H1 (cell line): Measurements from ENCODE around the gene PCSK4. TPM values are rescaled to one million over a fixed set of nuclear protein-coding genes. Genes with fewer than 3 reads are reported as not detected.

ENCODE experiments used
- CTCF ChIA-PET: fragments of 300-600 bp; sonication (Branson Sonifier 250); formaldehyde crosslinking; loops from one replicate; lab custom pipeline; 2021; ENCODE audit not compliant: partially characterized antibody; lab: Charles Lee
- POLR2A ChIA-PET: fragments of 300-600 bp; sonication (Branson Sonifier 250); formaldehyde crosslinking; loops from one replicate; lab custom pipeline; 2021; ENCODE audit warnings: inconsistent platforms; ENCODE audit not compliant: partially characterized antibody; lab: Charles Lee
- DNase-seq, 2 experiments: peaks; one replicate each; pipeline versions ENCODE4 v3.0.0 to v3.0.0-alpha.2; 2010 to 2022; ENCODE audit warnings: low spot score in 2 of 2, low read depth in 1 of 2, mixed read lengths in 1 of 2
- FAIRE-seq: peaks from 2 replicates; lab custom pipeline; 2011; peaks lifted over from hg19 to GRCh38; lab: Jason Lieb, UNC
- H2AFZ ChIP-seq: 2 replicates; pipeline ENCODE4 v1.8.1; 2012; ENCODE audit warnings: low read length, inconsistent platforms
- H2AK5ac ChIP-seq: 2 replicates; pipeline ENCODE4 v1.6.1; 2013; ENCODE audit warnings: low read depth, low read length
- H2BK120ac ChIP-seq: replicated peaks from 2 replicates; pipeline ENCODE3; 2013; ENCODE audit warnings: low read depth, low read length, inconsistent platforms
- H2BK12ac ChIP-seq: 2 replicates; pipeline ENCODE4 v1.6.1; 2013; ENCODE audit warnings: low read depth, low read length
- H2BK15ac ChIP-seq: 2 replicates; pipeline ENCODE4 v1.6.1; 2013; ENCODE audit warnings: low read length
- H2BK20ac ChIP-seq: 2 replicates; pipeline ENCODE4 v1.6.1; 2013; ENCODE audit warnings: low read length
- H2BK5ac ChIP-seq: 2 replicates; pipeline ENCODE4 v1.6.1; 2013; ENCODE audit warnings: low read depth, low read length
- H3K14ac ChIP-seq: 2 replicates; pipeline ENCODE4 v1.6.1; 2013; ENCODE audit warnings: inconsistent platforms; ENCODE audit not compliant: insufficient read length
- H3K18ac ChIP-seq: 2 replicates; pipeline ENCODE4 v1.6.1; 2013; ENCODE audit warnings: low read length; ENCODE audit errors: extremely low read depth
- H3K23ac ChIP-seq: 2 replicates; pipeline ENCODE4 v1.6.1; 2013; ENCODE audit warnings: inconsistent platforms; ENCODE audit not compliant: insufficient read length
- H3K23me2 ChIP-seq: 2 replicates; pipeline ENCODE4 v1.6.1; 2013; ENCODE audit warnings: low read depth, low read length
- H3K27ac ChIP-seq: 2 replicates; pipeline ENCODE4 v1.6.1; 2011; ENCODE audit warnings: low read depth, low read length, inconsistent platforms
- H3K27me3 ChIP-seq, 4 experiments: replicated peaks in 1 of 4; 1 replicate in 1 of 4; 2 replicates in 3 of 4; pipeline versions ENCODE4 v1.6.1 to v1.8.1; 2011 to 2013; ENCODE audit warnings: low read length in 3 of 4, mild to moderate bottlenecking in 3 of 4, inconsistent platforms in 2 of 4, mixed read lengths in 2 of 4, moderate library complexity in 1 of 4; ENCODE audit not compliant: control insufficient read depth in 3 of 4, insufficient read depth in 3 of 4; ENCODE audit errors: extremely low read depth in 1 of 4
- H3K36me3 ChIP-seq, 4 experiments: 2 replicates each; pipeline versions ENCODE4 v1.6.1 to v1.8.1; 2011 to 2013; ENCODE audit warnings: mild to moderate bottlenecking in 4 of 4, low read length in 3 of 4, moderate library complexity in 2 of 4, control low read depth in 1 of 4, inconsistent platforms in 1 of 4; ENCODE audit not compliant: insufficient read depth in 4 of 4, control insufficient read depth in 2 of 4
- H3K4ac ChIP-seq: replicated peaks from 2 replicates; pipeline ENCODE3; 2013; ENCODE audit warnings: low read length, low read depth, mixed read lengths, inconsistent platforms; ENCODE audit not compliant: insufficient read length
- H3K4me1 ChIP-seq, 4 experiments: replicated peaks in 1 of 4; 1 replicate in 1 of 4; 2 replicates in 3 of 4; pipeline versions ENCODE4 v1.6.1 to v1.8.1; 2011 to 2013; ENCODE audit warnings: low read length in 3 of 4, inconsistent platforms in 2 of 4, mixed read lengths in 1 of 4; ENCODE audit not compliant: insufficient read depth in 4 of 4, control insufficient read depth in 3 of 4
- H3K4me2 ChIP-seq, 2 experiments: 2 replicates each; pipeline versions ENCODE4 v1.6.1 to v1.8.1; 2011 to 2013; ENCODE audit warnings: low read depth in 2 of 2, low read length in 2 of 2, control low read depth in 1 of 2, inconsistent platforms in 1 of 2, mild to moderate bottlenecking in 1 of 2; ENCODE audit not compliant: insufficient read depth in 1 of 2
- H3K4me3 ChIP-seq, 4 experiments: fragments of 200-600, 300-600 bp in 1 of 4; sonication (generic), shearing (Covaris generic), sonication (Bioruptor Twin) in 1 of 4; 2 replicates each; pipeline versions ENCODE4 v1.5.1 to v1.8.1; 2011 to 2016; ENCODE audit warnings: low read length in 4 of 4, low read depth in 3 of 4, control low read depth in 2 of 4, inconsistent platforms in 2 of 4, mild to moderate bottlenecking in 2 of 4, mixed read lengths in 1 of 4, moderate library complexity in 1 of 4; ENCODE audit not compliant: insufficient read depth in 2 of 4; ENCODE audit errors: extremely low read depth in 1 of 4
- H3K56ac ChIP-seq: replicated peaks from 2 replicates; pipeline ENCODE3; 2013; ENCODE audit warnings: low read depth, mild to moderate bottlenecking, mixed read lengths, low read length, inconsistent platforms; ENCODE audit not compliant: insufficient read length
- H3K79me1 ChIP-seq: 2 replicates; pipeline ENCODE4 v1.6.1; 2013; ENCODE audit warnings: low read depth, low read length, control low read depth
- H3K79me2 ChIP-seq, 2 experiments: 2 replicates each; pipeline versions ENCODE4 v1.6.1 to v1.8.1; 2012 to 2013; ENCODE audit warnings: low read length in 2 of 2, mild to moderate bottlenecking in 2 of 2, inconsistent platforms in 1 of 2; ENCODE audit not compliant: insufficient read depth in 2 of 2, control insufficient read depth in 1 of 2
- H3K9ac ChIP-seq, 4 experiments: replicated peaks in 1 of 4; 1 replicate in 1 of 4; 2 replicates in 3 of 4; pipeline versions ENCODE4 v1.6.1 to v1.8.1; 2011 to 2013; ENCODE audit warnings: low read depth in 3 of 4, low read length in 3 of 4, control low read depth in 2 of 4, mild to moderate bottlenecking in 2 of 4, moderate library complexity in 2 of 4, inconsistent platforms in 1 of 4; ENCODE audit errors: extremely low read depth in 1 of 4
- H3K9me3 ChIP-seq, 2 experiments: 2 replicates each; pipeline versions ENCODE4 v1.6.1 to v1.8.1; 2012 to 2013; ENCODE audit warnings: mild to moderate bottlenecking in 2 of 2, moderate library complexity in 2 of 2, control low read depth in 1 of 2, inconsistent platforms in 1 of 2, low read depth in 1 of 2, low read length in 1 of 2, mixed read lengths in 1 of 2; ENCODE audit not compliant: insufficient read depth in 2 of 2
- H4K20me1 ChIP-seq, 2 experiments: replicated peaks in 1 of 2; 2 replicates each; pipeline versions ENCODE3 to v1.8.1; 2011 to 2013; ENCODE audit warnings: inconsistent platforms in 2 of 2, low read length in 2 of 2, mild to moderate bottlenecking in 1 of 2; ENCODE audit not compliant: insufficient read depth in 2 of 2, control insufficient read depth in 1 of 2
- H4K5ac ChIP-seq: 2 replicates; pipeline ENCODE4 v1.6.1; 2013; ENCODE audit warnings: low read length, low read depth, mixed read lengths, inconsistent platforms; ENCODE audit not compliant: insufficient read length
- H4K8ac ChIP-seq: 2 replicates; pipeline ENCODE4 v1.8.0; 2013; ENCODE audit warnings: mild to moderate bottlenecking, moderate library complexity, low read length, inconsistent platforms; ENCODE audit not compliant: insufficient read depth; ENCODE audit errors: extremely low read depth
- H4K91ac ChIP-seq: replicated peaks from 2 replicates; pipeline ENCODE3; 2013; ENCODE audit warnings: low read length, mixed read lengths, inconsistent platforms; ENCODE audit not compliant: insufficient read length
- BRCA1 ChIP-seq: IDR thresholded peaks from 2 replicates; pipeline ENCODE4 v1.6.1; 2012; ENCODE audit warnings: low read depth, low read length, improper control_type of control experiment
- EGR1 ChIP-seq: IDR thresholded peaks from 2 replicates; pipeline ENCODE4 v1.6.1; 2011; ENCODE audit warnings: low read depth, low read length, borderline replicate concordance
- JUND ChIP-seq: IDR thresholded peaks from 2 replicates; pipeline ENCODE4 v1.6.1; 2011; ENCODE audit warnings: mild to moderate bottlenecking, improper control_type of control experiment, low read length
- MAFK ChIP-seq: IDR thresholded peaks from 2 replicates; pipeline ENCODE4 v1.6.1; 2012; ENCODE audit warnings: low read depth, mild to moderate bottlenecking, improper control_type of control experiment, low read length
- NRF1 ChIP-seq: IDR thresholded peaks from 2 replicates; pipeline ENCODE4 v1.6.1; 2011; ENCODE audit warnings: mild to moderate bottlenecking, low read depth, low read length, improper control_type of control experiment
- RAD21 ChIP-seq, 2 experiments: IDR thresholded peaks in 1 of 2; conservative IDR thresholded peaks in 1 of 2; 2 replicates each; pipeline ENCODE4 v1.6.1; 2011; ENCODE audit warnings: low read depth in 2 of 2, low read length in 2 of 2, improper control_type of control experiment in 1 of 2, inconsistent platforms in 1 of 2, mild to moderate bottlenecking in 1 of 2, moderate library complexity in 1 of 2
- SIN3A ChIP-seq, 2 experiments: IDR thresholded peaks in 1 of 2; conservative IDR thresholded peaks in 1 of 2; 2 replicates each; pipeline ENCODE4 v1.6.1; 2011 to 2012; ENCODE audit warnings: low read length in 2 of 2, improper control_type of control experiment in 1 of 2, low read depth in 1 of 2, mild to moderate bottlenecking in 1 of 2
- SRF ChIP-seq: IDR thresholded peaks from 2 replicates; pipeline ENCODE4 v1.6.1; 2011; ENCODE audit warnings: mild to moderate bottlenecking, low read depth, low read length, moderate library complexity
- SUZ12 ChIP-seq: fragments of 200-600 bp; sonication (generic); IDR thresholded peaks from 2 replicates; pipeline ENCODE4 v1.6.1; 2012; ENCODE audit warnings: mild to moderate bottlenecking, inconsistent platforms, low read length, moderate library complexity, mixed read lengths
- TAF1 ChIP-seq: IDR thresholded peaks from 2 replicates; pipeline ENCODE4 v1.6.1; 2011; ENCODE audit warnings: mild to moderate bottlenecking, low read depth, low read length
- YY1 ChIP-seq: IDR thresholded peaks from 2 replicates; pipeline ENCODE4 v1.6.1; 2011; ENCODE audit warnings: low read depth, mild to moderate bottlenecking, low read length
- ZNF274 ChIP-seq: IDR thresholded peaks from 2 replicates; pipeline ENCODE4 v1.7.0; 2012; ENCODE audit warnings: low read length, borderline replicate concordance; ENCODE audit errors: extremely low read depth
- WGBS, 2 experiments: shearing (Covaris generic) in 1 of 2; methylation state at CpG; one replicate each; pipeline versions ENCODE4 v1.1.6 to v1.1.7; 2013 to 2015; ENCODE audit warnings: low lambda C conversion rate in 2 of 2, mixed read lengths in 2 of 2, inconsistent platforms in 1 of 2, low coverage in 1 of 2, missing lambda C conversion rate in 1 of 2; ENCODE audit not compliant: insufficient replicate concordance in 2 of 2, insufficient coverage in 1 of 2, insufficient read length in 1 of 2; ENCODE audit errors: extremely low coverage in 1 of 2, missing lambda C conversion rate in 1 of 2; 5-methylcytosine and 5-hydroxymethylcytosine counted together
- polyA plus RNA-seq, 7 experiments: library from polyadenylated mRNA; depleted of rRNA in 3 of 7; stranded (reverse) in 5 of 7; unstranded in 2 of 7; fragments of >200 nt in 5 of 7; fragments of 200-250 nt in 2 of 7; gene quantifications; 1 replicate in 5 of 7; 2 replicates in 1 of 7; 4 replicates in 1 of 7; pipeline versions ENCODE4 v1.2.1 to v1.2.3, GENCODE V29; 2011 to 2013; ENCODE audit warnings: missing spikeins in 2 of 7, mixed read lengths in 2 of 7
- total RNA-seq: library from RNA; stranded (reverse); fragmentation: NEBNext Ultra II Directional; extraction: Animal tissue kit (Norgen Biotek cat#: 25700); gene quantifications from 2 replicates; pipeline ENCODE4 v1.2.1, GENCODE V29; 2021

PCSK4 gene
- total and polyA plus RNA-seq, 2 of the 8 experiments (the other 6 are each of a cell fraction or from before 2014, with no cell fraction given) = 9.8 to 10.7 TPM

GRCh38 chr19:1495799-1496713, 5.9 kb upstream of the PCSK4 start:
- CTCF ChIA-PET = no interaction called here
- Histone ChIP-seq H2AK5ac (peak overlapping the region; percentile 89; the same call in 1 of the 2 replicates), H2AFZ (no peak overlapping the region), H4K5ac (no peak overlapping the region), H4K91ac (no peak overlapping the region), H2BK12ac (no peak overlapping the region), H3K23ac (no peak overlapping the region), H2BK5ac (no peak overlapping the region; the same call in 1 of the 2 replicates), H3K27me3 (peaks cover 3 to 16% (median 9%) of the 10 kb centered on the region in 4 experiments; a peak in 6 of 7 replicates), H3K79me2 (no peaks in the 10 kb centered on the region), H3K4me1 (no peaks in the 10 kb centered on the region; a peak in 4 of 7 replicates), H3K4me3 (no peak overlapping the region), H4K8ac (no peak overlapping the region), H3K9ac (no peak overlapping the region), H3K56ac (no peak overlapping the region), H3K18ac (no peak overlapping the region), H3K9me3 (peaks cover 5 to 11% of the 10 kb centered on the region in 2 experiments; a peak in 2 of 4 replicates), H2BK120ac (no peak overlapping the region), H4K20me1 (peaks cover 0 to 5% of the 10 kb centered on the region in 2 experiments), H3K79me1 (no peaks in the 10 kb centered on the region), H3K27ac (no peak overlapping the region), H3K14ac (no peak overlapping the region), H3K4ac (no peak overlapping the region), H3K4me2 (no peak overlapping the region), H2BK20ac (no peak overlapping the region), H2BK15ac (no peak overlapping the region), H3K36me3 (no peaks in the 10 kb centered on the region), H3K23me2 (peaks cover 6% of the 10 kb centered on the region)
- WGBS, 2 experiments = 91% methylated on average over 35 of the region's 40 CpGs; no CpG with 5 or more reads in 1 of the 2 experiments
- POLR2A ChIA-PET = no interaction called here
- DNase-seq (no peak), FAIRE-seq (no peak)
- TF ChIP-seq EGR1 (no peak), BRCA1 (no peak), SUZ12 (no peak), ZNF274 (no peak), MAFK (no peak), YY1 (no peak), SRF (no peak), SIN3A (conservative IDR thresholded peaks at IDR 0.05 in 1 of 2, IDR thresholded peaks at IDR 0.05 in 1 of 2; ENCODE audit: low read depth in 1 of 2, low read length in 2 of 2) (no peak), JUND (no peak), RAD21 (IDR thresholded peaks at IDR 0.05 in 1 of 2, conservative IDR thresholded peaks at IDR 0.05 in 1 of 2; ENCODE audit: low read depth in 2 of 2, low read length in 2 of 2) (no peak), TAF1 (no peak), NRF1 (no peak)
